AG20443 (cell line): Measurements from ENCODE around the gene WDR5.

Experiments used
- DNase-seq: peaks from one replicate; pipeline ENCODE4 v3.0.0; 2012; ENCODE audit warnings: low spot score, mixed read lengths

The WDR5 gene

GRCh38 chr9:134189145-134189469 lies 53.2 kb downstream of the WDR5 start:
- DNase-seq: no peak

DNA sequence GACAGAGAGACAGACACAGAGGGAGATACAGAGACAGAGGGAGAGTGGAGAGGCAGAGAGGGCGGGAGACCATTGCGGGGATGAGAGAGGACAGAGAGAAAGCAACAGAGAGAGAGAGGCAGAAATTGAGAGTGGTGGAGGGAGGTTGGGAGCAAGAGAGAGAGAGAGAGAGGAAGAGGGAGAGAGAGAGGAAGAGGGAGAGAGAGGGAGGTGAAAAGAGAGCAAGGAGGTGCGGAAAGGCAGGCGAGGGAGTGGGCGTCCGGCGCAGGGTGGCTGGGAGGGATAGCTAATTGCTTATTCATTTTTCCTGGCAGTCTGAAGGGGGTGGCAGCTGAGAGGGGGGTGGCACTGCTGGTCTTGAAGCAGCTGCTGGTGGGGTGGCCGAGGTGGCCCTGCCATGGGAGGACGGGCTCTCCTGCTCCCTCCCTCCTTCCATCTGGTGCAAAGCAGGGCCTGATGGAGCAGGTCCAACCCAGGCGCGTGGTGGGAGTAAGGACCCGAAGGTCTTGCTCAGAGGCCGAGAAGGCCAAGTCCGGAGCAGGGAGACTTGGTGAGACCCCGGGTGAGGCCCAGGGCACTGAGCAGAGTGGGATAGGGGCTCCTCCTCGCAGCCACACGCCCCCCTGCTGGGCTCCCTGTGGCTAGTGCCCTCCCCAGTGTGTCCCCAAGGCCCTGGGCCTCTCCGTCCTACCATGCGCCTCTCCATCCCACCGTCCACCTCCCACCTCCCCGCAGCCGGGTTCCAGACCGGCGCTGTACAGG lies 53.8 kb downstream of the WDR5 start:
- no peak for DNase-seq

DNA sequence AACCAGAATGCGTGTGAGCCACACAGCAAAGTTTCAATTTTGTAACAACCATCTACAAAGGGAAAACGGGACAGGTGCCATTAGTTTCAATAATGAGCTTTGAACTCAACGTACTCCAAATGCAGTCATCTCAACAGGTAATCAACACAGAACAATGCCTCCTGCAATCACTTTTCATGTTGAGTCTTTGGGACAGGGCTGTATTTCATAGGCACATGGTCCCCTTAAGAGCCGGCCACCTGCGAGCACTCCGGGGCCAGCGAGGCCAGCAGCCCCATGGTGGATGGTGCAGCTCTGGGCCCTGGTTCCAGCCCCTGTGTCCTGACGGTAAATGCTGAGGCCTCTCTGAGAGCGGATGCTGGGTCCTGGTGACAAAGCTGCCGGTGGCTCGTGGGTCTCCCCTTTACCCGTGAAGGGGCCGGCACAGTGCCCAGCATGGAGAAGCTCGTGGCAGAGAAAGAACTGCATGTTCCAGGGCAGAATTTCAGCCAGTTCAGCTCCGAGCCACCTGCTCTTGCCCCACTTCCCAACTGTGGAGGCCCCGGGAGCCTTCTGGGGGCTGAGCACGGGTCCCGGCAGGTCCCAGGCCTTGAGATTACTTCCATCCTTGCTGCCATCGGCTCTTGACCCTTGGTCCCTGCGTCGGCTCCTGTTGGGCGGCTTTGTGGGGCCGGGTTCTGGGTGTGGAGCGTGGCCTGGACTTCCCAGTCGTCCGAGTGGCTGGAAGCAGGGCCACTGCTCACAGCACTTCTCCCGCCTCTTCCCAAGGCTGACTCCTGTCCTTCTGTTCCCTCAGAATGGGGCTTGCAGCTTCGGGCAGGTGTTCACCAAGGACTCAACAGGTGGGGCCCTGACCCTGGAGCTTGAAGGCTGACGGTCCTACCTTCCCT lies 54.6 kb downstream of the WDR5 start:
- no peak for DNase-seq

DNA sequence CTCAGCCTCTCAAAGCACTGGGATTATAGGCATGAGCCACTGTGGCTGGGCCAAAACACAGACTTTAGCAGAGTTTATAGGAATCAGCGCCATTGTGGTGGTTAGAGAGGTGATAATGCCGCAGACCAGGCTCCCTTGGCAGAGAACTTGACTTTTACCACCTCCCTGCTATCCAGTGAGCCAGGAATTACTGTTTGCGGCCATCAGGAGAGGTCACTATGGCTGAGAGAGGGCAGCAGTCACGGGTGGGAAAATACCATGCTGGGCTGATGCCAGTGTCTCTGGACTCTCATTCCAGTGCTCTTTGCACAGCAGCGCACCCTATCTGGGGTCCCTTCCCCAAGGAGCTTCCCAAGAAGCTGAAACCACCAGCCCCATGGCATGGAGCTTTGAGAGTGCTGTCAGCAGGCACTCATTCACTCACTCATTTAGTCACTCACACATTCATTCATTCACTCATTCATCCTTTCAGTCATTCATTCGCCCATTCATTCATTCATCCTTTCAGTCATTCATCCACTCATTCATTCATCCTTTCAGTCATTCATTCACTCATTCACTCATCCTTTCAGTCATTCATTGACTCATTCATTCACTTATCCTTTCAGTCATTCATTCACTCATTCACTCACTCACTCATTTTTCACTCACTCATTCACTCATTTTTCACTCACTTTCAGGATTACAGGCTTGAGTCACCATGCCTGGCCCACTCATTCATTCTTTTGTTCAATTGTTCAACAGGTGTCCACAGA lies 55.8 kb downstream of the WDR5 start:
- no peak for DNase-seq

DNA sequence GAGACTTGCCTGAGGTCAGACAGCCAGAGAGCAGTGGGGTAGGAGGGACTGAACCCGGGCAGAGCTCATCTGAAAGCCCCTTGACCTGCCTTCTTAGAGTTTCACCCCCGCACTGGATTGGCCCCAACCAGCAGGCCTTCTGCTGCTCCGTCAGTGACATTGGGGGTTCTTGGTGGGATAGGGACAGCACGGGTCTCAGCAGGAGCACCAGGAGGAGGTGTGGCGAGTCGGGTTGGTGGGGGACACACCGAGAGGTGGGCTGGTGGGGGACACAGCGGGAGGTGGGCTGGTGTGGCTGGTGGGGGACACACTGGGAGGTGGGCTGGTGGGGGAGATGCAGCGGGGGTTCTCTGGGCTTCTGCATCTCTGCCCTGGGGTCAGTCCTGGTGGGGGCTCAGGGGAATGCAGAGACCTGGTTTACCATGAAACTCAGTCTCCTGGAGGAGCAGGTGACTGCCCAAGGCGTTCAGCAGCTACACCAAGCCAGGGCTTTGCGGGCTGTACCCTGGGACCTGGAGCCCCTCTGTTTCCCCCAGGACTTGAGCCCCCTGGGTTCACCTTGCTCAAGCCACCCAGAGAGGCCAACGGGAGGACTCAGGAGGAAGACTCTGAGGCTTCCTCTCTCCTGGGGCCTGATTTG lies 56.5 kb downstream of the WDR5 start:
- DNase-seq: no peak

- DNase-seq: no peak
These were observed 57.3 kb downstream of the WDR5 start for GRCh38 chr9:134192951-134193731.

GRCh38 chr9:134193912-134194535 lies 58.1 kb downstream of the WDR5 start:
- no peak for DNase-seq

DNA sequence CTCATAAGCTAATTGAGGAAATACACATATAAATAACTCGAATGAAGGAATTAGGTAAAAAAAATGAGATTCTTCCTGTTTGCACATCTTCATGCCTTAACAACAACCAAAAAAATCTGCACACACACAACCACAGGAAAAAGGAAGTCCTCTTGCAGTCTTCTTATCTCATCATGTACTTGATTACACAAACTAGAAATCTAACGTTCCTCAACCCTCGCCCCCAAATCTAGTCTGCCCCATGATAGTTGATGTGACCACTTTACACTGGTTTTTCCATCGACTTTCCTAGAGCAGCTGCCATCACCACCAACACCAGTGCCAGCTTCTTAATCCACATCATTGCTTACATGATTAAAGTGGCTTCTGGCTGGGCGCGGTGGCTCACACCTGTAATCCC lies 59.7 kb downstream of the WDR5 start:
- no peak for DNase-seq

DNA sequence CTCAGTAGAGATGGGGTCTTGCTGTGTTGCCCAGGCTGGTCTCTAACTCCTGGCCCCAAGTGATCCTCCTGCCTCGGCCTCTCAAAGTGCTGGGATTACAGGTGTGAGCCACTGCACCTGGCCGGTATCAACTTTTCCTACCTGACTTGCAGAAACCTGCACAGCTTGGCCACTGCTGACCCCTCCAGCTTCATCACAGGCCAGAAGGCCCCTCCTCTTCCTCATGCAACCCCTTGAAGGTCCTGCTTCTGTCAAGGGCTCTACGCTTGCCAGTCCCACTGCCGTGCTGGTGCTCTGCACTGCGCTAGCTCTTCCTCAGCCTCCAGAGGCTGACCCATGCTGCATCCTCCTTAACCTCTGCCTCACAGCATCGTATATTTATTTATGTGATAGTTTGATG lies 61.0 kb downstream of the WDR5 start:
- DNase-seq: no peak

DNA sequence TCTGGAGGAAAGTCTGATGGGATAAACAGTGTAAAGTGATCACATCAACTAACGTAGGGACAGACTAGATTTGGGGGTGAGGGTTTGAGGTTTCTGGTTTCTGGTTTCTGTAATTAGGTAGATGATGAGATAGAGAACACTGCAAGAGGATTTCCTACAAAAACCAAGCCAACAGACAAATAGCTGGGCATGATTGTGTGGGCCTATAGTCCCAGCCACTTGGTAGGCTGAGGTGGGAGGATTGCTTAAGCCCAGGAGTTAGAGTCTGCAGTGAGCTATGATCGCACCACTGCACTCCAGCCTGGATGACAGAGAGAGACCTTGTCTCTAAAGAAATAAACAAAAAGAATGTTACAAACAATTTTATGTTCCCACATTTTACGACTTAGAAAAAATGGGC lies 62.9 kb downstream of the WDR5 start:
- DNase-seq: no peak

GRCh38 chr9:134200730-134201129 lies 64.8 kb downstream of the WDR5 start:
- DNase-seq: no peak

DNA sequence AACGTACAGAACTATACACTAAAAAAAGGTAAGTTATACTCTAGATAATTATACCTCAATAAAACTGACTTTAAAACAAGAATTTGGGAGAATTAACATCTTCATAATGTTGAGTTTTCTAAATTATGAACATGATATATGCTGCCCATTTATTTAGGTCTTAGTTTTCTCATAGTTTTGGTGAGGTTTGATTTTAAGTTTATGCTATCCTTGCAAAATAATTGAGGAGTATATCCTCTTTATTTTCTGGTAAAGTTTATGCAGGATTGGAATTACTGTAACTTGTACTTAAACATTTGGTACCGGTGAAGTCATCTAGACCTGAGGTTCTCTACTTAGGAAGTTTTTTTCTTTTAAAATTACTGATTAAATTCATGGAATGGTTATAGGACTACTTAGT lies 67.3 kb downstream of the WDR5 start:
- DNase-seq: no peak

GRCh38 chr9:134204041-134204440 lies 68.2 kb downstream of the WDR5 start:
- no peak for DNase-seq

- DNase-seq: no peak
These were observed 69.2 kb downstream of the WDR5 start for GRCh38 chr9:134204991-134205578.

DNA sequence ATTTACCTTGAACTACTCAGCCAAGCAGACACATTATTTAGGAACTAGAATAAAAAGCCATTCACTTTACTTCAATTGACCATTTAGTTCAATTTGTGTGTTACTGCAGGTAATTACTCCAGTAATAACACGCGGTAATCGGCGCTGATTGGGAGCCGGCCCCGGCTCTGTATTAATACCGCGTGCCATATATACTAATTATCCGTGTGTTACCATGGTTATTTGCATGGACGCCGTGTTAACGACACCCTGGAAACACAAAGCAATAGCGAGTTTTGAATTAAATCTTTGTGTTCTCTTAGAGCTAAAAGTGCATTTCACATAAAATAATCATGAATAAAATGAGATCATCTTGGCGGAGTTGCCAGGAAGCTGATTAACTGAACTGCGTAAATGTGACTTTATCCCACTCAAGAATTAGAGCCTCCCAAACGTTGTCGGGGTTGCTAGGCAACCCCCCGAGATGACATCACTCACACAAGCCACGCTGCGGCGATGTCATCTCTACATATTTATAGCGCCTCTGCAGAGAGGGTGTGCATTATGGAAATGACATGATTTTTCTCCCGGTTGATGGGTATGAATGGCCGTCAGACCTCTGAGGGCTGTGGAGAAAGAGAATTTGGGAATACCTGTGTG lies 69.9 kb downstream of the WDR5 start:
- DNase-seq: peak; percentile 75

DNA sequence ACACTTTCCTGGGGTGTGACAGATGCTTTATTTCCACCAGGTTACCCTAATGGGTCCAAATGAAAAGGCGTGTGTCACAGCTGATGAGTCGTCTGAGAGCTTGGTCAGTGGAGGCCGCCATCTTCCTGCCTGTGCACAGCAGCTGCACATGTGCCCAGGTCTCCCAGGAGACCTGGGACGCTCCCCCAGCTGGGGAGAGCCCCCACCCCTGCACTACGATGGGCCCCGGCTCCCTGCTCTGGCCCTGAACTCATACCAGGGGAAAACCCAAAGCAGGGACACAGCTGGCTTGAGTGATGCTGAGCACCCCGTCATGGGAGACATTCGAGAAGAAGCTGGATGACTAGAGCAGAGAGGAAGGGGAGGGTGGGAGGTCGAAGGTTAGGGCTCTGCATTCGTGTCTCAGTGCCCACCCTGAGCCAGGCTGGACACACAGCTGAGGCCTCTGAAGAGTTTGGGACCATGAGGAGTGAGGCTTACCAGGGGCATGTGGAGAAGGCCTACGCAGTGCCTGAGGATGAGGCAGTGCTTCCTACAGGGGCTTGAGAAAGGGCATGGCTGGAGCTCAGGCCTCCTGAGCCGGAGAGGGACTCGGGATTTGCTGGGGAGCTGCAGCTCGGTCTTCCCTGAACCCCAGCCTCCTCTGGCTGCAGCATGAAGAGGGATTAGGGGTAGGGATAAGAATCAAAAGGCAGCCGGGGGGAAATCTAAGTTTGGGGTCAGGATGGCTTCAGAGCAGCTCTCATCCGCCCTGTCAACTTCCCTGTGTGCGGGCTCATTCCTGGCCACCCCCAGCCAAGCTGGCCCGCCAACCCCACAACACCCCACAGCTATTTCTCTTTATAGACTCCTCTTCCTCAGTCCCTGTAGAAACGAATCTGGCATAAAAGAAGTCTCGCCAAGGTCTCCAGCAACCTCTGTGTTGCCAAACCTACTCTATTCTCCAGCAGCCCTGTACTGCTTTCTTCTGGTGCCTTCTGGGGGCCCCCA lies 70.7 kb downstream of the WDR5 start:
- DNase-seq: no peak

- DNase-seq: no peak
These were observed 72.5 kb downstream of the WDR5 start for GRCh38 chr9:134208310-134208841.

- DNase-seq: no peak
These were observed 73.3 kb downstream of the WDR5 start for GRCh38 chr9:134208981-134209725.
